ENCODE results near the gene PMEPA1.

DNA sequence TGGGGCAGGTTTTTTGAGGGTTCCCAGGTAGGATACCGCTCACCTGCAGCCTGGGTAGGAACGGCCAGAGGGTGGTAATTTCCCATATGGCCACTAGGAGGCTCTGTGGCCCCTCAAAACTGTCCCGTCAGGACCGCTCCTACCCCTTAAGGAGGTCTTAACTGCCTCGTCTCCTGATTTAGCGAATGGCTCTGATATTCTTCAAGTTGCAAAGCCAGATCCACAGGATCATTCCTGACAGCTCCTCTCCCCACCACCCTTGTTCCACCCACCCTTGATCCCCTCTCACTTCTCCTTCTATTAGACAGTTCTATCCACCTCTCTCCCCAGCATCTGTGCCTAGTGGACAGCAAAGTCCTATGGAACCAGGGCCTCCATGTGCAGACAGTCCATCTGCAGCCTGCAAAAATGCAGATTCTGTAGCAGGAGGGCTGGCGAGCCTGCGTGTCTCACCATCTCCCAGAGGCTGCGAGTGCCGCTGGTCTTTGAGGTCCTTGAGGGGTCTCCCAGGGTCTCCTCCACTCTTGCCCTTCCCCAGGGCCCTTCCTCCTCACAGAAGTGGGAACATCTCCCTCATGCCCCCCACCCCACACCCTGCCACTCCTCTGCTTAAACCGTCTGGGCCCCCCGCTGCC lies 55.3 kb downstream of the PMEPA1 start:
- TF ChIP-seq EZH2phosphoT487 (IDR thresholded peaks at IDR 0.05; ENCODE audit: insufficient read depth, low read depth) (no peak), EZH2 (IDR thresholded peaks at IDR 0.05; ENCODE audit: insufficient read depth, poor library complexity, severe bottlenecking) (no peak)
